ENCODE measurements around the gene MAPRE3.

DNA sequence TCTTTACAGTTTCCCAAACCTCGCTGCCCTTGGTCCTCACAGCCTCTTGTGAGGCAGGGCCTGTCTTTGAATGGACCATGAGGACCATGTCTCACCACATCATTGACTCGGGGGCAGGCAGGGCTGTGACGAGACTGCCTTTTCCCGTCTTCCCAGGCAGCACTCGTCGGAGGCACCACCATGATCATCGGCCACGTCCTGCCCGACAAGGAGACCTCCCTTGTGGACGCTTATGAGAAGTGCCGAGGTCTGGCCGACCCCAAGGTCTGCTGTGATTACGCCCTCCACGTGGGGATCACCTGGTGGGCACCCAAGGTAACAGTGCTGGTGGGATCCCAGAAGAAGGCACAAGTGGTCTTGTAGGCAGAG lies 45.7 kb upstream of the MAPRE3 start:
- TF ChIP-seq, protein P1, sequence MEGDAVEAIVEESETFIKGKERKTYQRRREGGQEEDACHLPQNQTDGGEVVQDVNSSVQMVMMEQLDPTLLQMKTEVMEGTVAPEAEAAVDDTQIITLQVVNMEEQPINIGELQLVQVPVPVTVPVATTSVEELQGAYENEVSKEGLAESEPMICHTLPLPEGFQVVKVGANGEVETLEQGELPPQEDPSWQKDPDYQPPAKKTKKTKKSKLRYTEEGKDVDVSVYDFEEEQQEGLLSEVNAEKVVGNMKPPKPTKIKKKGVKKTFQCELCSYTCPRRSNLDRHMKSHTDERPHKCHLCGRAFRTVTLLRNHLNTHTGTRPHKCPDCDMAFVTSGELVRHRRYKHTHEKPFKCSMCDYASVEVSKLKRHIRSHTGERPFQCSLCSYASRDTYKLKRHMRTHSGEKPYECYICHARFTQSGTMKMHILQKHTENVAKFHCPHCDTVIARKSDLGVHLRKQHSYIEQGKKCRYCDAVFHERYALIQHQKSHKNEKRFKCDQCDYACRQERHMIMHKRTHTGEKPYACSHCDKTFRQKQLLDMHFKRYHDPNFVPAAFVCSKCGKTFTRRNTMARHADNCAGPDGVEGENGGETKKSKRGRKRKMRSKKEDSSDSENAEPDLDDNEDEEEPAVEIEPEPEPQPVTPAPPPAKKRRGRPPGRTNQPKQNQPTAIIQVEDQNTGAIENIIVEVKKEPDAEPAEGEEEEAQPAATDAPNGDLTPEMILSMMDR (IDR thresholded peaks at IDR 0.05; ENCODE audit: extremely low read depth in 1 of 2, insufficient read depth in 1 of 2, low read depth in 1 of 2, low read length in 2 of 2) = no peak
- TF ChIP-seq POLR2A (IDR thresholded peaks at IDR 0.05; ENCODE audit: low read depth, low read length) (no peak), EZH2 (IDR thresholded peaks at IDR 0.05; ENCODE audit: borderline replicate concordance, low read depth, low read length, severe bottlenecking) (no peak)

Measured in endothelial cell of umbilical vein (primary cell).